ENCODE data around the gene PHLPP1.

DNA sequence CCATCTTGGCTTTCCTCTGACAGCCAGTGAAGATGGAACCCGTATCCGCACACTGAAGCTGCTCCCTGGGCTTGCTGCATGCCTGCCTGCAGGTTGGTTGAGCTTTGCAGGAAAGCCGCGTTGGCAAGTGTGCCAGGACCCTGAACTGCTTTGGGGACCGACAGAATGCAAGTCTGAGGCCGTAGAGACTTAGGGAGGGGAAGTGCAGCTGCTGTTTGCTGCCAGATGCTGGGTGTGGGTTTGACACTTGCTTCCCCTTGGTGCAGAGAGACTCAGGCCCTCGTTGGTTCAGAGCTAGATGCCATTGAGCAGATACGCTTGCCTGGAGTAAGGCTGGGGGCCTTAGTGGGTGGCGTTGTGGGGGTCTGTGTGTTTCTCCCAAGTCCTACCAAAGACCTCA lies 13.1 kb upstream of the PHLPP1 start:
- no peak for TF ChIP-seq CTCF (conservative IDR thresholded peaks at IDR 0.05; ENCODE audit: low read depth, low read length)
- no peak for TF ChIP-seq POLR2A (IDR thresholded peaks at IDR 0.05; ENCODE audit: low read depth, low read length)
- no peak for TF ChIP-seq SMC3 (IDR thresholded peaks at IDR 0.05; ENCODE audit: low read depth, low read length)
- no peak for TF ChIP-seq CHD1 (IDR thresholded peaks at IDR 0.05; ENCODE audit: low read depth, low read length)
- TF ChIP-seq RCOR1 (IDR thresholded peaks at IDR 0.05; ENCODE audit: insufficient replicate concordance, low read length), result no peak
- no peak for TF ChIP-seq MAFK (IDR thresholded peaks at IDR 0.05; ENCODE audit: low read depth, low read length)
- TF ChIP-seq RFX5 (IDR thresholded peaks at IDR 0.05; ENCODE audit: low read depth, low read length), result no peak
- TF ChIP-seq FOS (IDR thresholded peaks at IDR 0.05; ENCODE audit: low read depth, low read length), result no peak
- TF ChIP-seq USF2 (IDR thresholded peaks at IDR 0.05; ENCODE audit: low read depth, low read length), result no peak

Measured in IMR-90 (cell line).